B cell (primary cell): ENCODE data around the gene SDSL.

Source experiments
- CTCF ChIP-seq: fragments of 200-600 bp; IDR thresholded peaks from one replicate; pipeline ENCODE4 v1.8.0; 2022; ENCODE audit warnings: antibody characterized with exemption, mild to moderate bottlenecking
- EZH2 ChIP-seq: IDR thresholded peaks from 2 replicates; pipeline ENCODE4 v1.6.1; 2012; ENCODE audit warnings: borderline replicate concordance, low read depth, mild to moderate bottlenecking, moderate library complexity, low read length; ENCODE audit not compliant: insufficient read depth, poor library complexity, severe bottlenecking

GRCh38 chr12:113439606-113440030 lies 17.4 kb downstream of the SDSL start:
- TF ChIP-seq CTCF (peak; percentile 58), EZH2 (no peak)
